Measurements from ENCODE around the gene MMP17. TPM values are rescaled to one million over a fixed set of nuclear protein-coding genes. Genes with fewer than 3 reads are reported as not detected.
"Not testable (repeated sequence)": the region's sequence is repeated elsewhere in the genome, so short reads cannot be mapped to it uniquely, and the experiment has no call there.

Gene MMP17
- total RNA-seq, 1 donor from 2014 or later: 14.0 TPM

DNA sequence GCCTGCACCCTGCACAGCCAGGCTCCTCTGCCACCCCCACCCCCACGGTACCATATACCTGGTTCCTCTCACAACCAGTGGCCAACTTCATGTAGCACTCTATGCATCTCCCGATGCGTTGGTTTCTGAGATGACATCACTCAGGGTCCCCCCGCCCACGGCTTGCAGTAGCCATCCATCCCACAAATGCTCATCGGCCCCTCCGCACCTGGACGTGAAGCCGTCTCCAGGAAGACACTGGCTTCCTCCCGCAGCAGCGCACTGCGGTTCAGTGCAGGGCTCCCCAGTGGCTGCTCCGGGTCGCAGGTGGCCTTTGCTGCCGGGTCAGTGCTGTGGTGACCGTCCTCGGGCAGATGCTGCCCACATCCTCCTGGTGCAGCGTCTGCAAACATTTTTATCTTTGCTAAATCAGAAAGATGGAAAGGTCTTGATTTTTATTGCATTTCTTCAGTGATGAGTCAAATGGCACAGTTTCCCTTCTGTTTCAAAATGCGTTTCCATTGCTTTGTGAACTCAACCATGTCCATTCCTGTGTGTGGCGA is 27.5 kb upstream of the MMP17 start:
- DNase-seq: no peak

- DNase-seq: no peak
Observed at GRCh38 chr12:131801254-131801866, 26.8 kb upstream of the MMP17 start.

DNA sequence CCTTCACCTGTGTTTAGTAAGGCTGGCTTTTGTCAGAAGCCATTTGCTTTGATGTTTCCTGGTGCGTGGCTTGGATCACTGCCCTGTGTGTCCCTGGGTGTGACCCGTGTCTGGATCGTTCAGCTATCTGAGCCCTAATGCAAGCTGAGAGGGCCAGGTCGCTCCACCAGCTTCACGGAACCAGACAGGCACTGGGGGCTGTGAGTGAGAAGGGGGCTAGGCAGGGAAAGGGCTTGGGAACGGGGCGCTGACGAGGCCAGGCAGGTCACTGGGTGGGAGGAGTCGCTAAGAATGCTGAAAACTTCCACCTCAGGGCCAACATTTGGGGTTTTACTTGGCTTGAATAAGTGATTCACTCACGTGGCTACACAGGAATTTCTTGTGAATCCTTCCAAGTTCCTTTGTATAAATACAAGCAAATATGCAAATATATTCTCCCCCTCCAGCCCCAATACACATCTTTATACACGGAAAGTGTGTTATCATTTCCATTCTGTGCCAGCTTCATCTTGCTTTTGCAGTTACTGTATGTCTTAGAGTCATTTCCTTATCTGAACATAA is 24.2 kb upstream of the MMP17 start:
- DNase-seq: peak; percentile 43

DNA sequence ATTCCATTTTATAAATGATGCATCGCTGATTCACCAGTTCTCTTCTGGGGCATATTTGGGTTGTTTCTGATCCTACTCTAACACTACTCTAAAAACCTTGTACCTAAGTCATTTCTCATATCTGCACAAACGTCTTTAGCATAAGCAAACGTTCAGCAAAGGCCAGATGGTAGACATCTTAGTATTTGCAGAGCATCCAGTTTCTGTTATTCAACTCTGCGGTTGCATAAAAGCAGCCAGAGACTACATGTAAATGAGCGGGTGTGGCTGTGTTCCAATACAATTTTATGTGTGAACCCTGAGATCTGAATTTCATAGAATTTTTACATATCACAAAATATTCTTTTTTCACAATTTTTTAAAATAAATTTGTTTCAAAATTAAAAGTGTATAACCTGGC is 22.8 kb upstream of the MMP17 start:
- no peak for DNase-seq

DNA sequence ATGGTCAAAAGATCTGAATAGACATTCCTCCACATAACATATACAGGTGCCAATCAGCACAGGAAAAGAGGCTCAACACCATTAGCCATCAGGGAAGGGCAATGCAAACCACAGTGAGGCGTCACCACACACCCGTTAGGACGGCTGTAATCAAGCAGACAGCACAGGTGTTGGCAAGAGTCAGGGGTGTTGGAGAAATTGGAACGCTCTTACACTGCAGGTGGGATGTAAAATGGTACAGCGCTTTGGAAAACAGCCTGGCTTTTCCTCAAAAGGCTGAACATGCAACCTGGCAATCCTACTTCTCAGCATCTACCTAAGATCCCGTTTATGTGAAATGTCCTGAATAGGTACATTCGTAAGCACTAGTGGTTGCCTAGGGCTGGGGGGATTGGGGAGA is 21.5 kb upstream of the MMP17 start:
- no peak for DNase-seq

- peak; percentile 46 for DNase-seq
Observed at GRCh38 chr12:131808744-131809371, 19.3 kb upstream of the MMP17 start.

GRCh38 chr12:131809476-131810254 is 18.5 kb upstream of the MMP17 start:
- not testable (repeated sequence) for DNase-seq

GRCh38 chr12:131810726-131811125 is 17.5 kb upstream of the MMP17 start:
- no peak for DNase-seq

- no peak for DNase-seq
Observed at GRCh38 chr12:131815131-131815530, 13.1 kb upstream of the MMP17 start.

DNA sequence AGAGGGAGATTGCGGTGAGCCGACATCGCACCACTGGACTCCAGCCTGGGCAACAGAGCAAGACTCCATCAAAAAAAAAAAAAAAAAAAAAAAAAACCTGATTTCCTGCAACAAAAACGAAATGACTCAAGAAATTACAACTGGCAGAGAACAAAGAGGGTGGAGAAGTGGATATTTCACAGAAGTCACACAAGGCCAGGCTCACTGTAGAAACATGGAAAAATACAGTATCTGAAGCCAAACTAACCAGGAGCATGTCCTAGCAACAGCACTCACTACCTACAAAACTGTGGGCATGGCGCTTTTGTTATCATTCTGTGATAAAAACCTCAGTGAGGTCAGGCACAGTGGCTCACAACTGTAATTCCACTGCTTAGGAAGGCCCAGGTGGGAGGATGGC is 11.7 kb upstream of the MMP17 start:
- no peak for DNase-seq

DNA sequence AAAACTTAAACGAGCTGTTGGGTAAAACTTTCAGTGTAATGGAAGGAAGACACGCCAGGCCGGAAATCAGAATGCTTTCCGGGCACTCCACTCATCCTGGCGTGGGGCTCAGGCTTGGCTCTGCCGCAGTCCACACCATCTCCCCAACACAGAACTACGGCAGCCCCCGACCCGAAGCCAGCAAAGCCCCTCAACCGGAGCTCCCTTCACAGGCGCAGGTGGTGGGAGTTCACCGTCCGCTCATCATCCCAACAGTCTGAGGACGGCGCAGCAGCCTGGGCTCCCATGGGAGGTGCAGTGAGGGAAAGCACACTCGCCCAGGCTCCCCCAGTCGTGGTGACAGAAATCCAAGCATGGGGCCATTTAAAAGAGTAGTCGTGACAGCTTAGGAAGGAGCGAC is 11.0 kb upstream of the MMP17 start:
- DNase-seq: no peak

DNA sequence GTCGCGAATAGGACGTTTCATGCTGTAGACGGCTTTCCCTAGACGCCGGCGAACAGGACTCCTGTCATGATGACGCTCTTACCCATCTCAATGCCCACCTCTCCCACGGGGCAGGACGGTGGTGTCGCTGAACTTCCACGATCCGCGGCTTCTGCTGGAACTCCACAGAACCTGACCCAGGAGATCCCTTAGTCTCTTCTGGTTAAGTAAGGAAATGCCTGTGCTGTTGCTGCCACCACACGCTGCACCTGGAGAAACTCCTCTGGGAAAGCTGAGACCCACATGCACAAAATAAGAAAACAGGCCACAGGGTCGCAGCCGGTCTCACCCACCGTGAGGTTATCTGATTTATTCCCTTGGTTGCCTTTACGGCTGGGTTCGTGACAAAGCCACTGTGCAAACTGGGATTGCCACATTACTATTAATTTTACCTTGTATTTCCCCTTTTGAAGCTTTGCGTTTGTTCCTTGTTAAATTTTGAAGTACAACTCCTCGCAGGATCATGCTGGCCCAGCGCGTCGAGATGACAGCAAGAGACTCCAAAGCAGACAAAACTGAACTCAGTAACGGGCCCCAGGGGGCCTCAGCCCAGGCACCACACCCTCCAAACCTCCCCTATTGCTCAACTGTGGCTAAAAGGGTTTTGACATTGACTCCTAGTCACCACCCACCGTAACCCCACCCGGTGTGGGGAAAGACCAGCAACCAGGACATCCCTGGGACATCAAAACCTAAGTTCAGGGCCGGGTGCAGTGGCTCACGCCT is 9.2 kb upstream of the MMP17 start:
- no peak for DNase-seq

DNA sequence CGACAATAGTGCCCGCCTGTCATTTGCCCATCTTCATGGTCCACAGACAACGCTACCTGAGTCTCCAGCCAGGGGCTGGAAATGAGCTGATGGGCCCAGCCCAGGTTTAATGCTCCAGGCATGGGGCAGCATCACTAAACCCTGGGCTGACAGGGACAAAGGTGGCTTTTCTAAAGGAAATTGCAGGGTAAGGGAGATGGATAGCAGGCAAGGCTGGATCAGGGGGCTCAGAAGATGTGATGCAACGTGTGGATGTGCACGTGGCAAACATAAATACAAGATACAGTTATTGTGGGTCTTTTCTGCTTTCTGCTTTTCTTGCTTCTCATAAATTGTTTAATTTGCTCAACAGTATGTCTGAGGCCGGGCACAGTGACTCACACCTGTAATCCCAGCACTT is 3.7 kb upstream of the MMP17 start:
- no peak for DNase-seq

DNA sequence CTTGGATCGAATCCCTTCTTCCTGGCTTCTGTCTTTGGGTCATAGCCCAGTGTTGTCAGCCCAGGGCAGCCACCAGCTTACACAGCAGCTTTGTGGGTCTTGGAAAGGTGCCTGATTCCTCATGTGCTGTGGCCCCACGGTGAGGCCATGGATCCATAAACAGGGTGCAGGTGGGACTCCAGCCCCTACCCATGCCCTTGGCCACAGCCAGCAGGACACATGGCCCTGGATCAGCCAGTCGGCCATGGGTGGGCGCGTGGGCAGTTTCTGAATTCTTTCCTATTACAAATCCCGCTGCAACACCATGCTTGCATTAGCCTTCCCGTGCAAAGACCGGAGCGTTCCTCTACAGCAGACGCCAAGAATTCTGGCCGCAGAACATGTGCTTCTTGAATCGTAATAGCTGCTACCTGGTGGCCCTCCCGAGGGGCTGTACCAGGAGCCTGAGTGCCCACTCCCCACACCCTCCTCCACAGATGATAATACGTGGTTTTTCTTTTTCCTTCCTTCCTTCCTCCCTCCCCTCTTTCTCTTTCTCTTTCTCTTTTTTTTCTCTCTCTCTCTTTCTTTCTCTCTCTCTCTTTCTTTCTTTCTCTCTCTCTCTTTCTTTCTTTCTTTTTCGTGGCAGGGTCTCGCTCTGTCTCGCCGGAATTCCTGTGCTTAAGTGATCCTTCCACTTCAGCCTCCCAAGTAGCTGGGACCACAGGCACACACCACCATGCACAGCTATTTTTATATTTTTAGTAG is 2.9 kb upstream of the MMP17 start:
- DNase-seq: no peak

- no peak for DNase-seq
Observed at GRCh38 chr12:131826097-131826928, 1.9 kb upstream of the MMP17 start.

- DNase-seq: peak; percentile 46
Observed at GRCh38 chr12:131828671-131829355, 620 bp downstream of the MMP17 start.

GRCh38 chr12:131829356-131829747 is 1.2 kb downstream of the MMP17 start:
- DNase-seq: peak; percentile 48

- no peak for DNase-seq
Observed at GRCh38 chr12:131829791-131830334, 1.7 kb downstream of the MMP17 start.

DNA sequence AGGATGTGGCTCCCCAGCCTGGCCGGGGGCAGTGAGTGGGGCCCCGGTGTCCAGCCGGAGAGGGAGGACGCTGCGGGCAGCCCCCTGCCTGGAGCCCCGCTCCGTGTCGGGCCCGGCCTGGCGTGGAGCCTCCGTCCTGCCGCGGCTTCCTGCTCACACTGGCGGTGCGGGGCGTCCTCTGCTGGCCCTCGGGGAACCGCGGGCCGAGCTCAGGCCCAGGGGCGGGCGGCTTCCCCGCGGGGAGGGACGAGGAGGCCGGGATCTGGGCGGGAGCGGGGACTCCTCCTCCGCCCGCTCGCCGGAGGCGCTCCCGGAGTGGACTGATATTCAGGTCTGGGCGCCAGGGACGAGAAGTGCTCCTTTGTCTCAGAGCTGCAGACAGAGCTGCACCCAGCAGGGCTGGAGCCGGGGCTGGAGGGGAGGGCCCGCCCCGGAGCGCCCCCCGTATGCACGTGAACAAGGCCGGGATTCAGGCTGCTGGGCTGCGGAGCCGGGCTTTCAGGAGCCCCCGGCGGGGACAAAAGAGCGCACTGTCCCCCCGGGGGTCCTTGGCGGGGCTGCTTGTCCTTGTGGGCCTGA is 2.2 kb downstream of the MMP17 start:
- peak; percentile 91 for DNase-seq
